ENCODE data around the gene CIDEC.
A peak's percentile ranks its signal among the peaks of the same experiment; 100 is the strongest.
"Not testable (repeated sequence)": the region's sequence is repeated elsewhere in the genome, so short reads cannot be mapped to it uniquely, and the experiment has no call there.

Gene CIDEC

DNA sequence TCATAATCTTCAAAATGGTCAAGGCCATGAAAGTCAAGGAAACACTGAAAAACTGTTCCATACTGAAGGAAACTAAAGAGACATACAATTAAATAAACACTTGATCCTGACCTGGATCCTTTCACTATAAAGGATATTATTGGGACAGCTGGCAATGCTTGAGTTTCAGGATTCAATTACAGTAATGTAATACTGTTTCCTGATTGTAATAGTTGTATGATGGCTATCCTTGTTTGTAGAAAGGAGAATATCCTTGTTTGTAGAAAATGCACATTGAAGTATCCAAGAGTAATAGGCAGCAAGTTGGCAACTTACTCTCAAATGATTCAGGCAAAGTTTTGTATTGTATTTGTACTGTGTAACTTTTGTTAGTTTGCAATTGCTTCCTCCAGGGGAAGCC lies 4.6 kb downstream of the CIDEC start:
- no peak for DNase-seq

DNA sequence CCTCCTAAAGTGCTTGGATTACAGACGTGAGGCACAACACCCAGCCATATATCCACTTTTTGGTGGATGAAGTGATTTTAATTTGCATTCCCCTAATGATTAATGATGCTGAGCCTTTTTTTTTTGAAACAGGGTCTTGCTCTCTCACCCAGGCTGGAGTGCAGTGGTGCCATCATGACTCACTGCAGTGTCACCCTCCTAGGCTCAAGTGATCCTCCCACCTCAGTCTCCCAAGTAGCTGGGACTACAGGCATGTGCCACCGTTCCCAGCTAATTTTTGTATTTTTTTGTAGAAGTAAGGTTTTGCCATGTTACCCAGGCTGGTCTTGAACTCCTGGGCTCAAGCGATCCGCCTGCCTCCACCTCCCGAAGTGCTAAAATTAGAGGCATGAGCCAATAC lies 8.0 kb downstream of the CIDEC start:
- DNase-seq = not testable (repeated sequence)

DNA sequence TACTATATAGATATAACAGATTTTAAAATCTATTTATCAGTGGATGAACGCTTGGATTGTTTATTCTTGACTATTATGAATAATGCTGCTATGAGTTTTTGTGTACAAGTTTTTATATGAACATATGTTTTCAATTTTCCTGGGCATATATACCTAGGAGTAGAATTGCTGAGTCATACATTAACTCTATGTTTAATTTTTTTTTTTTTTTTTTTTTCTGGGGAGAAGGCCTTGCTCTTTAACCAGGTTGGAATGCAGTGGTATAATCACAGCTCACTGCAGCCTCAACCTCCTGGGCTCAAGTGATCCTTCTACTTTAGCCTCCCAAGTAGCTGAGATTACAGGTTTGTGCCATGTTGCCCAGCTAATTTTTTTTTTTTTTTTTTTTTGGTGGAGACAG lies 9.1 kb downstream of the CIDEC start:
- DNase-seq = peak; percentile 75

DNA sequence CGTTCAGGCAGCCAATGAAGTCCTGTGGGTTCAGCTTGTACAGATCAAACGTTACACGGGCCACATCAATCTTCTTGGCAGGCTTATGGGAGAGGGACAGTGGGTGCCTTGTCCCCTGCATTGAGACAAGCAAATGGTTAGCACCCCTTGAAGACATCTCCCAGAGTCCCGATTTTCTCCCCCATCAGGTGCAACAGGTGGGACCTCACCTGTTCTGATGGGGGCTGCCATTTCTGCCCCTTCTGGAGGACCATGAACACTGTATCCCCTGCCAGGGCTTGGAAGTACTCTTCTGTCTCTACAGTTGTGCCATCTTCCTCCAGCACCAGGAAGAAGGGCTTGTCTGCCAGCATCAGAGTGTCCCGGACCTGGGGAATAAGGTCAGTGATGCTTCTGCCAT lies 10.1 kb downstream of the CIDEC start:
- DNase-seq = no peak

DNA sequence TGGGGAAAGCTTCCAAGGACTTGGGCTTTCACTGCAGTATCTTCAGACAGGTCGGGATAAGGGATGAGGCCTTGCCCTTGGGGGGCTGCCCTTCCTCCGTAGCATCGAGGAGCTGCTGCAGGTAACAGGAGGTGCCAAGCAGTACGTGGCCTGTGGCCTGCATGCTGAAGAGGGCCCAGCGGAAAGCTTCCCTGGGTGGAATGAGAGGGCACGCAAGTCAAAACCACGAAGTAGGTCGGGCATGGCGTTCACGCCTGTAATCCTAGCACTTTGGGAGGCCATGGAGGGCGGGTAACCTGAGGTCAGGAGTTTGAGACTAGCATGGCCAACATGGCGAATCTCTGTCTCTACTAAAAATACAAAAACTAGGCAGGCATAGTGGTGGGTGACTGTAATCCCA lies 12.9 kb downstream of the CIDEC start:
- DNase-seq = no peak

DNA sequence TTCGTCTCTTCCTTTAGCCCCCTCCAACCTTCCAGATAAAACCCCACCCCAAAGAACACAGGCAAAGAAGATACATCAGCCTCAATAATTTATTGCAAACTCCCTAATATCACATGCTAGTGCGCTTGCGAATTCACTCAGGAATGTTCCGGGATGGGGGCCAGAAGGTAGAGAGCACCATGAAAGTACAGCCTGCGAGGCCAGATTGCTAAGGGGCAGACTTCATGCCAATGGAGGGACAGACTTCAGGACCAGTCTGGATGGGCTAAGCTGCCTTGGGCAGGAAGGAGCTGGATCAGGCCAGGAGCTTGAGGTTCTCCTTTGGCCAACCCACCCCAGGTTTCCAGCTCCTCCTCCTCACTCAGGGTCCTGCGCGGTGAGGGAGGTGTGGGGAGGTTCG lies 13.4 kb downstream of the CIDEC start:
- DNase-seq = no peak

DNA sequence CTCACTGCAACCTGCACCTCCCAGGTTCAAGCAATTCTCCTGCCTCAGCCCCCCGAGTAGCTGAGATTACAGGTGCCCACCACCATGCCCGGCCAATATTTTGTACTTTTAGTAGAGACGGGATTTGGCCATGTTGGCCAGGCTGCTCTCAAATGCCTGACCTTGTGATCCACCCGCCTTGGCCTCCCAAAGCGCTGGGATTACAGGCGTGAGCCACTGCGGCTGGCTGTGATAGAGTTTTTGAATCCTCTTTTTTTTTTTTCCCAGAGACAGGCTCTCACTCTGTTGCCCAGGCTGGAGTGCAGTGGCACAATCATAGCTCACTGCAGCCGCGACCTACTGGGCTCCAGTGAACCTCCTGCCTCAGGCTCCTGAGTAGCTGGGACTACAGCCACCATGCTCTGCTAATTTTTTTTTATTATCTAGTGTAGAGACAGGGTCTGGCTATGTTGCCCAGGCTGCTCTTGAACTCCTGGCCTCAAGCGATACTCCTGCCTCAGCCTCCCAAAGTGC lies 14.9 kb downstream of the CIDEC start:
- not testable (repeated sequence) for DNase-seq

DNA sequence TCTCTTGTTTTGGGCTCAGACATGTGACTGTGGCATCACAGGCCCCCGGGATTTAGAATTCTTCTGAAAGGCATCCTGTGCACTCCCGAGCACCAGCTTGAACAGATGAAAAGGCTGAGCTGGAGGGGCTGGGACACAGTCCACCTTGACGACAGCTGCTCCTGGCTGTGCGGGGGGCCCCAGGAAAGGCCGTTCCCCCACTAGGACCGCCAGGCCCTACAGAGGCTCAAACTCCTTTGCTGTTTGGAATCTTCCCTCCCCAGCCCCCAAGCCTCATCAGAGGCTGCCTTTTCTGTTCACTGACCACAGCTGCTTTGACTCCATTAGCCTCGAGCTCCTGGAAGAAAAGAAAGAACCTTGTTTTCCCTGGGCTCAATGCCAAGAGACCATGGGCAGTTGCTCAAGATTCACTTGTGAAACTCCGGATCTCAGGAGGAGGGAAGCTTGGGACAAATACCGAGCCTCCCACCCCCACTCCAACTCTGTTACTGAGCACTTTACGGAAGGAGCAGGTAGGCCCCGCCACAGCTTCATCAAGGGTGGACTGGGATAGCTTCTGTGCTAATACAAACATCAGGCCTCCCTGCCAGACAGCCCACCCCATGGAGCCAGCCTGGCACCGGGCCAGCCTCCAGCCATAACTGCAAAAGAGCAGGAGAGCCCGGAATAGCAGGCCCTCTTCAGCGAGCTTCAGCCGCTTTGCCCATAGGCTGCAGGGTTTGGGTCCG lies 15.7 kb downstream of the CIDEC start:
- DNase-seq = peak; percentile 76

DNA sequence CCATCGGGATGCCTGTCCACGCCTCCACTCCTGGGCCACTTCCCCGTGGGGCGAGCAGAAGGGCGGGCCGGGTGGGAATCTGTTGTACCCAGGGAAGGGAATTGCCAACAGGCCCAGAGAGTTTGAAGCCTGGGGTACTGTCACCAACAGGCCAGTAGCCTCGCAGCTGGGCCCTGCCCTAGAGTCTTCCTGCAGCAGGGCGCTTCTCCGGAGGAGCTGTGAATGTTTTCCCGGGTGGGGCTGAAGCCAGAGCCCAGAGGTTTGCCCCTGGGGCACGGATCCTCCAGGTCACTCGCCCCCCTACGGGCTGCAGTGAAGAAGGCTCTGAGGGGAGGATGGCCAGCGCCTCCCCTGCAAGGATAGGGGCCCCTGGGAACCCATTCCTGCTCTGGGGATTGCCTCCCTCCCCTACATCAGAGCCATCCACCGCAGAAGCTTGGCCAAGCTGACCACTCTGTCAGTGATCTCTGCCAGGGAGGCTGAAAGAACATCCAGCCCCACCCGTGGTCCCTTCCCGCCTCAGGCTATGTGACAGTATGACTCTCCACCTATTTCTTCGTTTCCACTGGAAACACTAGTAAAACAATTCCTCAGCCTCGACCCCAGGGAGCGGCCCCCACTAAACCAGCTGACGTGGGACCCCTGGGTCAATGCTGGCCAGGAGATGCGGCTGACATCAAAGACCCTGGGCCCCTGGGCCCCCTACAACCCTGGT lies 16.8 kb downstream of the CIDEC start:
- no peak for DNase-seq

DNA sequence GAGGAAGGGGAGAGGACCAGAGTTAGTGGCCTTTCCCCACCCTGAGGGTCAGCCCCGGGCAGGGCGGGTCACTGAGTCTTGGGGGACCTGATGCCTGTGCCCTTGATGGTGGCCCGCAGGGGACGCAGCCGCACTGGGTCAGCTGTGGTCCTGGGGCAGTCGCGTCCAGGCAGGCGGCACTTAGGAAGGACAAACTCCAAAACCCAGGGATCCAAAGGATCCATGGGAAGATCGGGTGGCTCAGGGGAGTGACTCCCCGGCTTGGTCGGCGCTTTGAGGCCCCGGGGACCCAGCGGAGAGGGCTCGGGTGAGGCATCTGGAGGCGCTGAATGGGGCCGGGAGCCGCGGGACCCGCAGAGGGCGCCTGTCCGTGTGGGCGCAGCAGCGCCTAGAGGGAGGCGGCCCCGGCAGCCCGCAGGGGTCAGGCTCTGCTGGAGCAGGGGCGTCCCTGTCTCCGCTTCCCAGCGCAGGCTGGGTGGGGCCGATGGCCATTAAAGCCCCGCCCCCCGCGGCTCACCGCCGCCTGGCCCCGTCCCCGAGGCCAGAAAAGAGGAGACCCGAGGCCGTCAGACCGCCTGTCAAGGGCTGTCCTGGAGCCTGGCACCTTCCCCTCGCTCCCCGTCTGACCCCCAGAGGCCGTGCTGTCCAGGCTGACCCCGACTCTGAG lies 17.5 kb downstream of the CIDEC start:
- DNase-seq = peak; percentile 51

DNA sequence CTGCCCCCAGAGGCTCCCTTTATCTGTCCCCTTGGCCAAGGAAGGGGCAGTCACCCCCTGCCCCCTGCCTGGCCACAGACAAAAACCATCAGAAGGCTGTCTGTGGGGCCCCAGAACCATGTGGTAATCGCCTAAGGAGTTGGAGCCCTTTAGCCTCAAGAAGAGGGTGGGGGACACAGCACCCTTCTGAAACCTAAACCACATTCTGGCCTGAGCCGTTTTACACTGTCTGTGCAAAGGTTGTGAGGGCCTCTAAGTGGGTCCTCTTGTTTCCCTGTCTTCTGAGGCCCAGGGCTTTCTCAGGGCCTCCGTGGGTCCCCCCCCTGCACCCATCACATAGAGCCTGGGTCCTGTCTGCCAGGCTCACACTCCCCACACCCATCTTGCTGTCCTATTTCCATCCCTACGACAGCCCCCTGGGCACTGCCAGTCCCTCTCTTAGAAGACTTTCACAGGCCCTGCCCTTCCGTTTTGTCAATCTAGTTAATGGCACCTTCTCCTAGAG lies 18.4 kb downstream of the CIDEC start:
- DNase-seq = no peak

DNA sequence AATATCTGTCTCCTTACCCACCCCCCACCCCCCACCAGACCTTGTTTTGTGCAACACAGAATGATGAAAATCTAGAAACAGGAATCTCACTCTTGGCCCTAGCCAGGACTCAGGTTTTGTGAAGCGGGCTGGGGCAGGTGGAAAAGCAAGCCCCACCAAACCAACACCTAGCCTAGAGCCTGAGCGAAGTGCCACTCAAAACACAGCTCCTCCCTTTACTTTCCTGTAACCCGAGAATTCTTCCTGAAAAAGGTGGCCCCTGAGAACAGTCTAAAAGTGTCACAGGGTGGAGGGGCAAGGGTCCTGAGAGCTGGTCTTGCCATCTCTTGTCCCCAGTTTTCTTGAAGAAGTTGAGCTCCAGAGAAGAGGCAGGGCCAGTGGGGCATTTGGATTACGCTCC lies 18.9 kb downstream of the CIDEC start:
- DNase-seq = no peak

DNA sequence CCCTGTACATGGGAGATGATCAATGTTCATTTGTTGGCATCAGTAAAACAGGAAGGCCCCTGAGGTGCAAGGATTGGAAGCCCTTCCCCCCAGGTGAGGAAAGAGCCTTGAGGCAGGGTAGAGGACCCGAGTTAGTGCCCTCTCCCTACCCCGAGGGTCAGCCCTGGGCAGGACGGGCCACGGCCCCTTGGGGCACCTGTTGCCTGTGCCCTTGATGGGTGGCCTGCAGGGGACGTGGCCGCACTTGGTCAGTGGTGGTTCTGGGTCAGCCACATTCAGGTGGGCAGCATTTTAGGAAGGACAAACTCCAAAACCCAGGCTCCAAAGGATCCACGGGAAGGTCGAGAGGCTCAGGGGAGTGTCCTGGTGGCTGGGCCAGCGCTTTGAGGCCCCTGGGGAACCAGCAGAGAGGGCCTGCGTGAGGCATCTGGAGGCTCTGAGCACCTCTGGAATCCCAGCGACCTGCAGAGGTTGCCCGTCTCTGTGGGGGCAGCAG lies 20.5 kb downstream of the CIDEC start:
- no peak for DNase-seq

DNA sequence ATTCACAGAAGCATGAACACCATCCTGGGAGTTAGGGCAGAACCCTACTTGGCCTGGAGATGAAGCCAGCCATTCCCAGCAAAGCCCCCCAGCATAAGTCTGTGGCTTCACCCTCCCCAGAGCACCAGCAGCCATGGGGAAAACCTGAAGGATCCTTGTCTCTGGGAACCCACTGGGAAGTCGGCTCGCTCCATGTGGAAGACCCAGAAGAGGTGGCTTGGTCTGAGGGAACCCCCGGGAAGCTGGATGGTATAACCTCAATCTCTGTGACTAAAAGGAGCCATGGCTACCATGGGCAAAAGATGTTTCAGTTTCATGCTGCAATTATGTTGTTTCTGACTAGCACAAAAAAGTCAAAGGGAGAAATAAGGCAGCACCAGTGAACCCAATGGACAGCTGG lies 24.5 kb downstream of the CIDEC start:
- DNase-seq = no peak

DNA sequence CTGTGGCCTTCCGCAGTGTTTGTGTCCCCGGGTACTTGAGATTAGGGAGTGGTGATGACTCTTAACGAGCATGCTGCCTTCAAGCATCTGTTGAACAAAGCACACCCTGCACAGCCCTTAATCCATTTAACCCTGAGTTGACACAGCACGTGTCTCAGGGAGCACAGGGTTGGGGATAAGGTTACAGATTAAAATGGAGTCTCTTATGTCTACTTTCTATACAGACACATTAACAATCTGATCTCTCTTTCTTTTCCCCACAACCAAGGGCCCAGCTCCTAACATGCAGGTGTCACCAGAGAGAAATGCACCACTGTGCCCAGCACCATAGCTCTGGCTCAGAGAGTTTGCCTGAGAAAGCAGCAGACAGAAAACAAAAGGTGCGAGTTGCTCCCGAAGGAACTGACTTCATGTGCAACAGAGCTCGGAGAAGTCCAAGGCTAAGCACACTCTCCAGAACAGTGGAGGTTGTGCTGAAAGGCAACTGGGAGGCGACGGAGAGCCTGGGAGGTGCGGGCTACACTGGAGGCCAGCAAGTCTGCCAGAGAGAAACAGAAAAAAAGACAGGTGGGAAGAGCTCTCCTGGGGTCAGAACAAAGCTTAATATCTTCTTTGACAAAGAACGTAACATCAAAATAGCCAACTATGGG lies 25.6 kb downstream of the CIDEC start:
- not testable (repeated sequence) for DNase-seq

DNA sequence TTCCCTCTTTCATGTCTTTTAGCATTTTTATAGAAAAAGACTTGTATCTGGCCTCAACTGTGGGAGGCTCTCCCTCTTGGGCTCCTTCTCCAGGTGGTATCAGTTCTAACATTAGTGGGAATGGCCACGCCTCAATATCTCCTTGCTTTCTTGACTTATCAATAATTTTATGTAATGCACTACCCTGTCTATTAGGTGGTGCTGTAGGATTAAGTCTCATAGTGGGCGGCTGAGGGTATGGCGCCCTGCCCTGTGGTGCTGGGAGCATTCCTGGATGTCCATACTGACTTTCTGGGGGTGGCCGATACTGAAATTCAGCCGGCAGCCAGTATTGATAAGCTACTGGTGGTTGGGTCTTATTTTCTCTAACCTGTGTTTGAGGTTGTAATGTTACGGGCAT lies 27.5 kb downstream of the CIDEC start:
- no peak for DNase-seq

DNA sequence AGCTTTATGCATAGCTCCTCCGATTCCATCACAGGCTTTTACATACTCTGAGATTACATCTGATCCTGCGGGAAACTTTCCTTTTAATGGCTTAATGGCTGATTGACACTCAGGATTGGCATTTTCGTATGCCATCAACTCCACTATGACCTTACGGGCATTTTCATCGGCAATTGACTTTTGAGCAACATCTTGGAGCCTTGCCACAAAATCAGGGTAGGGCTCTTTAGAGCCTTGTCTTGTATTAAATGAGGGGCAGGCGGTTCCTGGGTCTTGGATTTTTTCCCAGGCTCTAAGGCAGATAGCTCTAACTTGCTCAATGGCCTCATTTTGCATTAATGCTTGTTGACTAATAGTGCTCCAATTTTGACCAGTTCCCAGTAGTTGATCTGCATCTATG lies 28.1 kb downstream of the CIDEC start:
- not testable (repeated sequence) for DNase-seq

DNA sequence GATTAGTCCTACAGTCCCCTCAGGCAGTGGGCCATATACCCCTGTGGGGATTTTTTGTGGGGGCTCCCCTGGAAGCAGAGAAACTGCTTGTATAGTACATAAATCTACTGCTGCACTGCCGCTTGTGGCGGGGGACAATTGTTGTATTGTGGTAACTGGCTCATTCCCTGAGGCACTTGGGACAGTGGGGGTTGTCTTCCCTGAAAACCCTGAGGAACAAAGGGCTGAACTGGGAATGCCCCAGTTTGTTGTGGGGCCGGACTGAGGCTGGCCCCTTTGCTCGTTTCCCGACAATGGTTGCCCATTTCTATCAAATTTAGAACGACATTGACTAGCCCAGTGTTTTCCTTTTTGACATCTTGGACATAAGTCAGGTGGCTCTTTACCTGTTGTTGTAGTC lies 28.7 kb downstream of the CIDEC start:
- not testable (repeated sequence) for DNase-seq

DNA sequence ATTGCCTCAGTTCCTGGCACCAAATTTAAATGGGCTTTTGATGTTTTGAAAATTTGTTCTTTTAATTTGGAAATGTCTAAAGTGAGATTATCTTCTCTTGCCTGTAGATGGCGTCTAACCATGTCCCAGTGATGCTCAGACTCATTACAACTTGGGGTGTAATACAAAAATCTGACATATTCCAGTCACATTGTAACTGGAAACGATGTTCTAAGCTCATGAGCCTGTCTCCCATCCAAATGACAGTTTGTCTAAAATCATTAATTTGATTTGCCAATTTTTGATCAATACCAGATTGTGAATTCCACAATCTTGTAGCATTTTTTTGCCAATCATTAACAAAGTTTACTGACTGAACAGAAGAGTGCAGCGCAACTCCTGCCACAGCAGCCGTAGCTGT lies 31.2 kb downstream of the CIDEC start:
- DNase-seq = peak; percentile 32

DNA sequence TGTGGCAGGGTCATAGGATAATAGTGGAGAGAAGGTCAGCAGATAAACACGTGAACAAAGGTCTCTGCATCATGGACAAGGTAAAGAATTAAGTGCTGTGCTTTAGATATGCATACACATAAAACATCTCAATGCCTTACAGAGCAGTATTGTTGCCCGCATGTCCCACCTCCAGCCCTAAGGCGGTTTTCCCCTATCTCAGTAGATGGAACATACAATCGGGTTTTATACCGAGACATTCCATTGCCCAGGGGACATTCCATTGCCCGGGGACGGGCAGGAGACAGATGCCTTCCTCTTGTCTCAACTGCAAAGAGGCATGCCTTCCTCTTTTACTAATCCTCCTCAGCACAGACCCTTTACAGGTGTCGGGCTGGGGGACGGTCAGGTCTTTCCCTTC lies 32.2 kb downstream of the CIDEC start:
- not testable (repeated sequence) for DNase-seq

DNA sequence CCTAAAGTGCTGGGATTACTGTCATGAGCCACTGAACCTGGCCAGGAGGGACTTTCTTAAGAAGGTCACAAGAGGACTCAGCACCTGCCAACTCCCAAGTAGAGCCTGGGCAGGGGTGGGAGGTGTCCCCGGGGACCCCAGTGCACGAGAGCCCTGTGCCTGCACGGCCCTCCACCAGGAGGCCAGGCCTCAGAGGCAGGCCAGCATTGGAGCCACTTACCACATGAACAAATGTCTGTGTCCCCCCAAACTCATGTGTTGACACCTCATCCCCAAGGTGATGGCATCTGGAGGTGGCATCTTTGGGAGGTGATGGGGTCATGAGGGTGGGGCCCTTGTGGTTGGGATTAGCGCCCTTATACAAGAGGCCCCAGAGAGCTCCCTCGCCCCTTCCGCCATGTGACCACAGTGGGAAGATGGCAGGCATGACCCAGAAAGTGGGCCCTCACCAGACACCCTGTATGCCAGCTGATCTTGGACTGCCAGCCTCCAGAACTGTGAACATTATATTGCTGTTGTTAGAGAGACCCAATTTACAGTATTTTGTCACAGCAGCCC lies 33.0 kb downstream of the CIDEC start:
- no peak for DNase-seq

DNA sequence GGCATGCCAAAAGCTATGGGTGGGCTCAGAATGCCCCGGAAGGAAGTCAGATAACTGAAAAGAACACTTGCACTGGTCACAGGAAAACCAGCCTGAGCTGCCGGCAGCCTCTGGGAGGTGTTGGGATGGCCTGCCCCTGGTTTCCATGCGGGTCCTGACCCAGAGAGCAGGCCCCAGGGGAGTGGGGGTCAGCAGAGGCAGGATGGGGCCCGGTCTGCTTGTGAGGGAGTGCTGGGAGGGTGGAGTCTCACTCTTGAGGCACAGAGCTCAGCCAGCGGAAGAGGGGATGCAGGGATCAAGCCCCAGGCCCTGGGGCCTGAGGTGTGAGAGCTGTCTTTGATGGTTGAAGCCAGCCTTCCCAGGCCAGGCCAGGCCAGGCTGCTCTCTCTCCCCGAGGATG lies 33.8 kb downstream of the CIDEC start:
- DNase-seq = no peak

Data from fibroblast of skin of scalp (primary cell).